Ascending aorta (tissue), 2 donors: ENCODE data around the gene ABHD16A. TPM values are rescaled to one million over a fixed set of nuclear protein-coding genes. Genes with fewer than 3 reads are reported as not detected.

Experiments used
- DNase-seq, 2 donors: peaks; one replicate each; pipeline ENCODE4 v3.0.0-alpha.2; 2019; ENCODE audit warnings: low spot score in 2 of 2
- H3K27ac ChIP-seq, 2 donors: fragments of 200-600 bp; sonication (generic); one replicate each; pipeline ENCODE4 v1.5.1; 2016 to 2017; ENCODE audit warnings: mild to moderate bottlenecking in 1 of 2
- H3K27me3 ChIP-seq: fragments of 200-600 bp; sonication (generic); one replicate; pipeline ENCODE4 v1.5.1; 2017
- H3K36me3 ChIP-seq, 2 donors: fragments of 200-600 bp; sonication (generic); one replicate each; pipeline ENCODE4 v1.5.1; 2016
- H3K4me1 ChIP-seq, 2 donors: fragments of 200-600 bp; sonication (generic); one replicate each; pipeline ENCODE4 v1.5.1; 2016 to 2017; ENCODE audit warnings: mild to moderate bottlenecking in 1 of 2
- H3K4me3 ChIP-seq, 2 donors: fragments of 200-600 bp; sonication (generic); one replicate each; pipeline ENCODE4 v1.5.1; 2016 to 2017; ENCODE audit warnings: mild to moderate bottlenecking in 1 of 2
- H3K9me3 ChIP-seq, 2 donors: fragments of 200-600 bp; sonication (generic); one replicate each; pipeline ENCODE4 v1.5.1; 2016
- intact Hi-C: fragments of 100-400 bp; cut with DNase I; formaldehyde crosslinking; loops from one replicate; pipeline ENCODE4 v1.15.1; 2023
- total RNA-seq: library from RNA; depleted of rRNA; stranded (reverse); fragments of >200 nt; gene quantifications from one replicate; pipeline ENCODE4 v1.1.0, GENCODE V29; 2016
- TF ChIP-seq, protein P1 (sequence below), 3 experiments: fragments of 200-600 bp in 2 of 3; fragments of 450-650 bp in 1 of 3; sonication (generic) in 2 of 3; IDR thresholded peaks; one replicate each; pipeline ENCODE4 v1.5.1; 2016 to 2019; ENCODE audit warnings: antibody characterized with exemption in 3 of 3, mild to moderate bottlenecking in 1 of 3, moderate library complexity in 1 of 3

ABHD16A gene
- total RNA-seq, 1 donor from 2014 or later: 28.0 TPM

DNA sequence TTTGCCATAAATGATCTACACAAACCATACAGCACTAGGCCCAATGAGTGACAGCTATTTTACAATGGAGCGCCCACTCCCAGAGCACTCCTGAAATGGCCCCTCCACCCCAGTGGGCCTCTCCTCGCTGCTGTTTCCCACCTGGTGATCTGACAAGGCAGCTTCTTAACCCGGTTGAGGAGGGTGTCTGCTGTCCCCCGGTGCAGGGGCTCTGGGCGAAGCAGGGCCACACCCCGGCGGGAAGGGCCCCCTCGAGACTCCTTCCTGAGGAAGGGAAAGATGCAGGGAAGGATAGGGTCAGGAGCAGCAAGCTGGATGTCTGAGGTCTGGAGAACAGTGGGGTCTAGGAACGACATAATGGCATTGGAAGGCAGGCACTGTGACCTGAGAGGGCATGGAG lies 10.2 kb downstream of the ABHD16A start:
- Histone ChIP-seq H3K9me3 (no peaks in the 10 kb centered on the region), H3K4me3 (no peak overlapping the region), H3K27me3 (no peaks in the 10 kb centered on the region), H3K4me1 (no peaks in the 10 kb centered on the region), H3K27ac (no peak overlapping the region), H3K36me3 (peaks cover 77 to 88% of the 10 kb centered on the region in 2 donors)
- TF ChIP-seq, protein P1, sequence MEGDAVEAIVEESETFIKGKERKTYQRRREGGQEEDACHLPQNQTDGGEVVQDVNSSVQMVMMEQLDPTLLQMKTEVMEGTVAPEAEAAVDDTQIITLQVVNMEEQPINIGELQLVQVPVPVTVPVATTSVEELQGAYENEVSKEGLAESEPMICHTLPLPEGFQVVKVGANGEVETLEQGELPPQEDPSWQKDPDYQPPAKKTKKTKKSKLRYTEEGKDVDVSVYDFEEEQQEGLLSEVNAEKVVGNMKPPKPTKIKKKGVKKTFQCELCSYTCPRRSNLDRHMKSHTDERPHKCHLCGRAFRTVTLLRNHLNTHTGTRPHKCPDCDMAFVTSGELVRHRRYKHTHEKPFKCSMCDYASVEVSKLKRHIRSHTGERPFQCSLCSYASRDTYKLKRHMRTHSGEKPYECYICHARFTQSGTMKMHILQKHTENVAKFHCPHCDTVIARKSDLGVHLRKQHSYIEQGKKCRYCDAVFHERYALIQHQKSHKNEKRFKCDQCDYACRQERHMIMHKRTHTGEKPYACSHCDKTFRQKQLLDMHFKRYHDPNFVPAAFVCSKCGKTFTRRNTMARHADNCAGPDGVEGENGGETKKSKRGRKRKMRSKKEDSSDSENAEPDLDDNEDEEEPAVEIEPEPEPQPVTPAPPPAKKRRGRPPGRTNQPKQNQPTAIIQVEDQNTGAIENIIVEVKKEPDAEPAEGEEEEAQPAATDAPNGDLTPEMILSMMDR (IDR thresholded peaks at IDR 0.05): no peak
- intact Hi-C loops: no loop called here
- DNase-seq: no peak

DNA sequence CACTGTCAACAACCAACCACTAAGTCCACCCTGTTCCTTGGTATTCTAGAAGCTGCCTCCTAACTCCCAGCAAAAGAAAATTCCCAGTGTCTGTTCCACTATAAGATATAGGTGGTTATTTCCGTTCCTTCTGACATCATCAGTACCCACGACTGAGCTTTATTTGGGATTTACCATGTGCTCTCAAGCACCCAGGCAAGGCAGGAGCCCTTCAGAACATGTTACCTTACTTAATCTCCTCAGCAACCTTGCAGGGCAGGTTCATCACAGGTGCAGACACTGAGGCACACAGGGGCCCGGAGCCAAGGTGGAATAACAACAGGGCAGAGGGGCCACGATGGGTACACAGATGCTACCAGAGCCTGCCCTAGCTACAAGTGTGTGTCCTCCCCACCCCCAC lies 10.8 kb downstream of the ABHD16A start:
- Histone ChIP-seq H3K4me1 (no peaks in the 10 kb centered on the region), H3K4me3 (no peak overlapping the region), H3K9me3 (no peaks in the 10 kb centered on the region), H3K27ac (no peak overlapping the region), H3K27me3 (no peaks in the 10 kb centered on the region), H3K36me3 (peaks cover 82 to 94% of the 10 kb centered on the region in 2 donors)
- no peak for DNase-seq
- intact Hi-C loops: no loop called here
- TF ChIP-seq, protein P1 (IDR thresholded peaks at IDR 0.05): no peak

DNA sequence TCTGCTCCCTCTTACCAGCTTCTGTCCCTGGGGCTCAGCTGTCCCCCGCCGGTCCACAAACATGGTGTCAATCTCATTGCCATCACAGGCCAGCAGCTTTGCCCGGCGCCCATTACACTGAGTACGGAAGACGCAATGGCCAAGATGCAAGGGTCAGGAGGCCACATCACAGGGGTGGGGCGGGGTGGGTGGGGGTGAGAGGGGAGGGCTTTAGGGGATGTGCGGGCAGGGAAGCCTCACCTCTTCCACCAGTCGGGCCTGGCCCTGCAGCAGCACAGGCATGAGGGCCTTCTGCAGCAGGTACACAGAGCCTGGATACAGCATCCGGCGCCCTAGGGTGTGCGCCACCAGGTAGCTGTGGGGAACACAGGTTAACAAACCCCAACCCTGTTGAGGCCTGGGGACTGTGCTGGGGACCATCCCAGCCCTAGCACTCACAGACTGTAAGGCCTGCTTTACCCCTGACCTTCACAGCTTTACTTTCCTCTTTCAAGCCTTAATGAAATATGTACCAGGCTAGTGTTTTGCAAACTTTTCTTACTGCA lies 11.5 kb downstream of the ABHD16A start:
- Histone ChIP-seq H3K4me3 (no peak overlapping the region), H3K27me3 (no peaks in the 10 kb centered on the region), H3K4me1 (no peaks in the 10 kb centered on the region), H3K36me3 (peaks cover 83 to 97% of the 10 kb centered on the region in 2 donors), H3K9me3 (no peaks in the 10 kb centered on the region), H3K27ac (no peak overlapping the region)
- TF ChIP-seq, protein P1 (IDR thresholded peaks at IDR 0.05): no peak
- DNase-seq: no peak
- intact Hi-C loops: no loop called here

DNA sequence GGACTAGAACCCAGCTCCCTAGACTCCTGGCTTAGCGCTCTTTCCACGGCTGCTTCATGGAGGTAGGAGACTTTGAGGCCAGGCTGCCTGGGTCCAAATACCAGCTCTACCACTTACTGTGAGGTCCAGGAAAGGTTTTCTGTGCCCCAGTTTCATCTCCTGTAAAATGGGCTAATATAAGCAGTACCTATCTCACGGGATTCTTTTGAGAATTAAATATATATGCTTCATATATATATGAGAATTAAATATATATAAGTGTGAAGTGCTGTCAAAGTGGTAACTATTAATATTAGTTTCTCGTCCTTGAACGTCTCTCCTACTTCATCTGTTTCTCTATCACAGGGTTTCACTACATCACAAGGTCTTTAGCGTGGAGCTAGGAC lies 12.1 kb downstream of the ABHD16A start:
- peaks cover 77 to 97% of the 10 kb centered on the region in 2 donors for H3K36me3 ChIP-seq
- no peaks in the 10 kb centered on the region for H3K9me3 ChIP-seq
- TF ChIP-seq, protein P1 (IDR thresholded peaks at IDR 0.05): no peak
- no peak overlapping the region for H3K27ac ChIP-seq
- DNase-seq: no peak
- no peaks in the 10 kb centered on the region for H3K27me3 ChIP-seq
- no peak overlapping the region for H3K4me3 ChIP-seq
- H3K4me1 ChIP-seq: no peaks in the 10 kb centered on the region
- intact Hi-C loops: no loop called here

DNA sequence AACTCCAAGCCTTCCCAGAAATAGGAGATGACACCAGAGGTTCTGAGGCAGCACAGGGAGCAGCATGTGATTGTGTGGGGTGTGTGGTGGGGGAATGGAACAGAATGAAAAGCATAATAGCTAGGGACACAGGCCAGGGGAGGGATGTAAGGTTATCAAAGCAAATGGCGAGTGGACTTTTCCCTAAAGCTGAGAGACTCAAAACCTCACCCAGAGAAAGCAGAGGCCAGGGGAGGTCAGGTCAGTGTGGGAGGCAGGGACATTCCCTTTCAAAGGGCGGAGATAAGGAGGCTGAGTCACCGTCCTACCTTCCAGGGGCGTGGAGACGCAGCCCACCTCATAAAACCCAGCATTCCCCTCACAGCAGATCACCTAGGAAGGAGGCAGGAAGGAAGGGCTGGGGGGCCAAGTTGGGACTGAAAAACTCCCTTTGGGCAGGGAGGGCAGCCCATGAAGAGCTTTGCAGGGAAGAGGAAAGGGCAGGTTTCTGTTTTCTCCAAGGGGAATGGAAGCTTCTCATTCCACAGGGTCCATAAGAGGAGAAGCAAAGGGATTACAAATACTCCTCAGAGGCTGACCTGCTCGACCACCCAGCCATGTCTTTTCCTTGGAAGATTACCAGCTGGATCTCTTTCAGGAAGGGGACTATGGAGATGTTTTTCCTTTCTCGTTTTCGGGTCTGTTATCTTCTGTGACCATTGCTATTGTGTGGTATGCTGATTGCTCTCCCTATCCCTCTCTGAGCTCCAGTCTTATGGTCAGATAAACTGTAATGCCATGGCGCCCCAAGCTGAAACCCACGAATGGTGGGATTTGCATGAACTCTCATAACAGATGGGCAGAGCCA lies 12.7 kb downstream of the ABHD16A start:
- no peaks in the 10 kb centered on the region for H3K4me1 ChIP-seq
- H3K9me3 ChIP-seq: no peaks in the 10 kb centered on the region
- H3K36me3 ChIP-seq: peaks cover 71 to 91% of the 10 kb centered on the region in 2 donors
- no peak overlapping the region for H3K4me3 ChIP-seq
- H3K27me3 ChIP-seq: no peaks in the 10 kb centered on the region
- DNase-seq: no peak
- intact Hi-C loops: no loop called here
- no peak overlapping the region for H3K27ac ChIP-seq
- TF ChIP-seq, protein P1 (IDR thresholded peaks at IDR 0.05): no peak
